ENCODE data around the gene VTI1A.
"Not testable (repeated sequence)": the region's sequence is repeated elsewhere in the genome, so short reads cannot be mapped to it uniquely, and the experiment has no call there.

The VTI1A gene

DNA sequence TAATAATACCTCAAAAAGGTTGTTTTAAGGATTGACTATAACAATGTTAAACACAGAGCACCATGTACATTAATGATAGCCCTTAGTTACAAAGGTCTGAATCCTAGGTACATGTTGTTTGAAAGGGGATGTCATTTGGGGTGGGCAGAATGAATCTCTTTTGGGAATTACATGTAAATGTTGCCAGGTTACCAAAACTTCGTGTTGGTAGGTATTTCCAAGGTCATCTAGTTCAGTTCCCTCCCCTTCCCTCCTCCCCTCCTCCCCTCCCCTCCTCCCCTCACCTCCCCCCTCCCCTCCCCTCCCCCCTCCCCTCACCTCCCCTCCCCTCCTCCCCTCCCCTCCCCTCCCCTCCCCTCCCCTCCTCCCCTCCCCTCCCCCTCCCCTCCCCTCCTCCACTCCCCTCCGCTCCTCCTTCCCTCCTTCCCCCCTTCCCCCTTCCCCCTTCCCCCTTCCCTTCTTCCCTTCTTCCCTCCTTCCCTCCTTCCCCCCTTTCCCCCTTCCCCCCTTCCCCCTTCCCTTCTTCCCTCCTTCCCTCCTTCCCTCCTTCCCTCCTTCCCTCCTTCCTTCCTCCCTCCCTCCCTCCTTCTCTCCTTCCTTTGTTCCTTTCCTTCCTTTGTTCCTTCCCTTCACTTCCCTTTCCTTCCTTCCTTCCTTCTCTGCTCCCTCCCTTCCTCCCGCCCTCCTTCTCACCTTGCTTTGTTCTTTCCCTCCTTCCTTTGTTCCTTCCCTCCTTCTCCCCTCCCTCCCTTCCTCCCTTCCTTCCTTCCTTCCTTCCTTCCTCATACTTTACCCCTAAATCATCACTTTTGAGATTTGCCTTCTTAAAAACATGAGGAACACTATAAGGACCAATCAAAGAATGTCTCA, 8.1 kb downstream of the VTI1A start:
- no peak for DNase-seq

DNA sequence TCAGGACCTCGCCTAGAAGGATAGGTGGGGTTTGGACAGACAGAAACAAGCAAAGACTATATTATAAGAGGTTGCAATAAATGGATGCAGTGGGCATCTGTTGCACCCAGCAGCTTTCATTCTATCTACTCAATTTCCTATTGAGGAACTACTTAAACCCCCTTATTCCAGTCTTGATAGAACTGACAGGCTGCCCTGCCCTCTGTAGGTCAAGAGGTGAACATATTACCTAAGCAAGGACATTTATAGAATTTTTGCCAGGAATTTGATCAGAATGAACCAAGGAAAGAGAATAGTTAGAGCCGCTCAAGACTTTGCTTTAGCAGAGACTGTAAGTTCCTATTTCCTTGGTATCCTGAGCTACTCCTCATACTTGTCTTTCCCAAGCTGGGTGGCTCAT, 9.5 kb downstream of the VTI1A start:
- no peak for DNase-seq

DNA sequence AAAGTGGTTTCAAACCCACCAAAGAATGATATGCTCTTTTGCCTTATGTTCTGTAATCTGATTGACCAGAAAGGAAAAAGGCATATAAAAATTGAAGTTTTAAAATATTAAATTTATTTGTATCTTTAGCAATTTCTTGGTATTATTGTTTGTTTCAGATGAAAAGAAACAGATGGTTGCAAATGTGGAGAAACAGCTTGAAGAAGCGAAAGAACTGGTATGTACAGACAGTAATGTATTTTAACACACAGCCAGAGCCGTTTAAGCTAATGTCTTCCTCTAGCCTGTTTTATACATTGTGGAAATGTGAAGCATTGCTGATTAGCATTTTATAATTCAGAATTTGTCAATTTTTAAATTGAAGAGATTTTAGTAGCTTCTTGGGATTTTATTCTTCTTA, 13.4 kb downstream of the VTI1A start:
- no peak for DNase-seq

DNA sequence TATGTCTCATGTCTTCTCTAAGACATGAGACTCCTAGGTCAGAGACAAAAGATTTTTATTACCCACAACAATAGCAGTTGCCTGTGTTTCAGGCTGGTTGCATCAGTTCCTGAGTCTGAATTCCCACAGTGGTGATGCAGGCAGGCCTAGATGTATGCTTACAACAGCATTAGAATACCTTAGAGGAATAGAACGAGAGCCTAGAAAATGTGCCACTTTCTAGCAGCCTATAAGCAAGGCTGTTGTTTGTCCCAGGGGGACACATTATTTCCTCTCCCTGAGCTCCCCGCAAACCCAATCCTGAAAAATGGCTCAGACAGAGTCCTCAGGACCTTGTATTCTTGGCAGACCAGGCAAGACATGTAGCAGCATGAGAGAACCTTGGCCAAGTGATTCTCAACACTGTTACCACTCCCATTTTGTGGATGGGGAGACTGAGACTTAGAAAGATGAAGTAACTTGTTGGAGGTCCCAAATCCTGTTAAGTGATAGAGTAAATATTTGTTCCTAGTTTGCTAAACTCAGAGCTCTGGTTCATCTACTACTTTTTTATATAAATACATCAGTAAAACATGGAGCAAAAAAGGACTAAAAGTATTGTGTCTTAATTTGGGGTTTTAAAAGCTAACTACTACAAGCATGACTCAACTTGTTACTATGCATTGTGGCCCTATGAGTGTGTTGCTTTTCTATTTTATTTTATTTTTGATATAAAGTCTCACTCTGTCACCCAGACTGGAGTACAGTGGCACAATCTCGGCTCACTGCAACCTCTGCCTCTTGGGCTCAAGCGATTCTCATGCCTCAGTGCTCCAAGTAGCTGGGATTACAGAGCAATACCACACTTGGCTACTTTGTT, 14.2 kb downstream of the VTI1A start:
- no peak for DNase-seq

DNA sequence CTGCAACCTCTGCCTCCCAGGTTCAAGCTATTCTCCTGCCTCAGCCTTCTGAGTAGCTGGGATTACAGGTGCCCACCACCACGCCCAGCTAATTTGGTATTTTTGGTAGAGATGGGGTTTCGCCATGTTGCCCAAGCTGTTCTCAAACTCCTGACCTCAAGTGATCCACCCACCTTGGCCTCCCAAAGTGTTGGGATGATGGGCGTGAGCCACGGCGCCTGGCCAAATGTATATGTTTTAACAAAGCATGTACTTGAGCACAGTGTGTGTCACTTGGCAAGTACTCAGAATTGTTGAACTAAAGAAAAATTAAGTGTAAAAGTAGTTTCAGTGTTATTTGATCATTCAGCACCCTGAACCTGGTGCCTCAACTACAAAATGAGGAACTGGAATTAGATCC, 17.1 kb downstream of the VTI1A start:
- not testable (repeated sequence) for DNase-seq

DNA sequence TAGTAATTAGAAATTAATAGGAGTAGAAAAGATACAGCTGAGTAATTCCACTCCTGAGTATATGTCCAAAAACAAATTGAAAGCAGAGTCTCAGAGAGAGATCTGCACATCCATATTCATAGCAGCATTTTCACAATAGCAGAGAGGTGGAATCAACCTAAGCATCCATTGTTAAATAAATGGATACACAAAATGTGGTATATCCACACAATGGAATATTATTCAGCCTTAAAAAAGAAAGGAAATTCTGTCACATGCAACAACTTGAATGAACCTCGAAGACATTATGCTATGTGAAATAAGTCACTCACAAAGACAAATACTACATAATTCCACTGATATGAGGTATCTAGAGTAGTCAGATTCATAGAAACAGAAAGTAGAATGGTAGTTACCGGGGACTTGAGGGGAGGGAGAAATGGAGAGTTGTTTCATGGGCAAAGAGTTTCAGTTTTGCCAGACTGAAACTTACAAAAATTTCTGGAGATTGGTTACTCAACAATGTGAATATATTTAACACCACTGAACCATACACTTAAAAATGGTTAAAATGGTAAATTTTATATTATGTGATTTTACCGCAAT, 18.4 kb downstream of the VTI1A start:
- DNase-seq = no peak

DNA sequence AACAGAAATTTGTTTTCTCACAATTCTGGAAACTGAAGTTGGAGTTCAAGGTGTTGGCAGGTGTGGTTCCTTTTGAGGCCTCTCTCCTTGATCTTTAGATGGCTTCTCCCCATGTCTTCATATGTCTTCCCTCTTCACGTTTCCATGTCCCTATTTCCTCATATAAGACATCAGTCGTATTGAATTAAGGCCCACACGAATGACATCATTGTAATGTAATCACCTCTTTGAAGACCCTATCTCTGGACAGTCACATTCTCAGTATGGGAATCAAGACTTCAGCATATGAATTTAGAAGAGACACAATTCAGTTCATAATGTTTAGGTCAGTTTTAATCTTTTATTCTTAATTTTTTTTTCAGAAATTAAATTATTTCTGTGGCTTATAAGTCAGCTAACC, 19.8 kb downstream of the VTI1A start:
- no peak for DNase-seq

DNA sequence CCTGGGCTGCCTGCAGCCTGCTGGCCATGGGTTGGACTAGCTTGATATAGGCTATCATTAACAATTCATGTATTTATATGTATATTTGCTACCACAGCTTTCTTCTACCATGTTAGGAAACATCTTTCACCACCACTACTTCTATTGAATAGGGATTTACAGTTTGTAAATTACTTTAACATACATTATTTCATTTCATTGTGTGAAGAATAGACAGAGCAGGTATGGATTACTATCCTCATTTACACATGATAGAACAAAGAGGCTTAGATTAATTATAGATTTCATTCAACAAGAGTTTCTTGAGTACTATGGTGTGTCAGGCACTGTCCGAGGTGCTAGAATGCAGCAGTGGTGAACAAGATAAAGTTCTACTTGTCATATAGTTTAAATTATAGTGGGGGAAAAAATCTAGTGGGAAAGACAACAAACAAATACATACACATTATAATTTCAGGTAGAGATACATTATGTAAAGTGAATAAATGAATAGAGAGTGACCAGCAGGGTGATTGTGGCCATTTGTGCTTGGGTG, 20.6 kb downstream of the VTI1A start:
- DNase-seq = no peak

DNA sequence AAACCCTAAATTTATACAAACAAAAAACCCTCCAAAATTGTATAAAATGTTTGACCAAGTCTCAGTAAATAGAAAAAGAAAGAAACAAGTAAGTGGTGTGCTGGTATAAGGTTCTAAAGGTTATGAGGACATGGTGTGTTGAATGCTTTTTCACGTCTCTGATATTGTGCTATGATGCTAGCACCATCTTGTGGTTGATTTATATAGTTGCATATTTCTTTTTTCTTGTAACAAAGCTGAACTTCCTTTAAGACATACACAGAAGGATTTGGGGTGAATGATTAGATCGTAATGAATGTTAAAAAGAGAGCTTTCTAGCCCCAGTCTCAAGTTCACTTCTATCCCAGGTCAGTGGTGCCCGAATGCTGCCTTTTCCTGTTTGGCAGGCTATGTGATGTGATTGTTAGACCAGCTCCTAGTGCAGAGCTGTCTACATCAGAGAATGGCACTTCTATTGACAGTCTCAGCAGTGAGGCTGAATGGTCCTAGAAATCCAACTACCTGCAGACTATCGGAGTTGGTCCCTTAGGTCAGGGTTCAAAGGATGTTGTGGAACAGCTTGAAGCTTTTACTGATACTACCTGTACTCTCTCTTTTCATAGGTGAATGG, 25.0 kb downstream of the VTI1A start:
- DNase-seq = peak in 3 of 56 donors; percentile 6 to 57 (median 10)

DNA sequence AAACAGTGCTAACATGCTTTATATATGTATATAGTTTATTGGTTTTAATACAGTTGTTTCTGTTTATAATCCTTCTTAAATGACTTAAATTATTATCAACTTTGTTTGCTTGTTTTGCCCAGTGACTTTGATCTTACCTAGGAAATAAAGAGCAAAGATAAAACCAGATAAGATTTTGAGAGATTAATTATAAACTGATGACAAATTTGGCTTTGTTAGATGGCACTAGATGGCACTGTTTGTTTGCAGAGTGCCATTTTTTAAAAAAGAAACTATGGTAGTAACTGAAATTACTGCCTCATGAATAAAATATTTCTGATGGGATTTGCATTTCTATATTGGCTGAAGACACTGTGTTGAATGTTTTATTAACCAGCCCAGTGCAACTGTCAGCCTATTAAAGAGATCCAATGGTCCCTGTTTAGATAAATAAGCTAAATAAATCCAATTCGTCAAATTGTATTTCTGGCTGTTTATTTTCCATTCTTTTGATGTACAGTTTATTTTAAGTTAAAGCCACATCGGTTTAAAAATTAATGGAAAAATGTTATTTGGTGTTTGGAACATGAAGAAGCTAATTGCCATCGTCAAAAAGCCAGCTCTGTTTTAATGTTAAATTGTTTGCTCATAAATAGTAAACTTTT, 28.7 kb downstream of the VTI1A start:
- DNase-seq = peak in 1 of 56 donors; percentile 9

DNA sequence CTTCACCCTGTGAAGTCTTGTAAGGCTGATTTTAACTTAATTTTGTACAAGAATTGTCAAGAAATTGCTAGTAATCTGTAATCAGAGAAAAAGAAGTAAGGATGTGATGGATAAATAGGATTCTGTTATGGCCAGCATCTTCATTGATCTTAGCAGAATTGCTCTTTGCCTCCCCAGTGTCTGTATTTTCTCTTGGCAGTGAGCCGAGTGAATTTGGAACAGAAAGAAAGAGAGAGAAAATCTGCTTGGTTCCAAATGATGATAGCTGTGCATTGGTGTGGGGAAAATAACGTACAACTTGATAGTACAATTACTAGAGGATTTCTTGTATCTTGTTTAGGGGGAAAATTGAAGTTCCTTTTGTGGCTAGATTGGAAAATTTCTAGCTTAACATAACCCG, 34.6 kb downstream of the VTI1A start:
- no peak for DNase-seq

DNA sequence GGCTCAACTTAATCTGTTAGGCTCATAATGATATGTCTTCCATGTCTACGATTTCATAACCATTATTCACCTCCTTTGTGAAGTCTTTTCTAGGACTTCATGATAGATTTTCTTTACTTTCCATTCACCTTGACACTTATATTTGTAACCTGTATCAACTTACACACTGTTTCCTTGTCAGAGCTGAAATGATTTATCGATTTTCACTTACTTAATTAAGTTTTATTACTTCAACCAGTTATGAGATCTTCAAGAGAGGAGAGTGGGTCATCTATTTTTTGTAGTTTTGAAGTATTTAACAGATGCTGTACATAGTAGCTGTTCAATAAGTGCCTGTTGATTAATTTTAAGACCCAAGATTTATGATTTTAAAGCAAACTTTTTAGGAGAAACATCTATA, 37.4 kb downstream of the VTI1A start:
- DNase-seq = no peak

DNA sequence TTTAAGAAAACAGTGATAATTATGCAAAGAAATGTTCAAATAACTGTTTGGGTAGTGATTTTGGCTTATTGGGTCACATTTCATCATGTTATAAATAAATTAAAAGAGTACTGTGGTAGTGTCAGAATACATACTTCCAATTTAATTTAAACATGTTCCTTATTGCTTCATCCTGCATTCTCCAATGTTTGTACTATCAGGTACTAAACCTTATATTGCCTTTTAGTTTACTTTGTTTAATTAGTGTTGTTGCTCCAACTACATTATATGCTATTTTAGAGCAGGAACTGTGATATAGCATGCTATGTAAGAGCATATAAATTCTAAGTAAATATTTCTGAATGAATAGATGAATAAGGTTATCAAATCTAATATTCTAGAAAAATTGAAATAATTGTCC, 40.9 kb downstream of the VTI1A start:
- no peak for DNase-seq

DNA sequence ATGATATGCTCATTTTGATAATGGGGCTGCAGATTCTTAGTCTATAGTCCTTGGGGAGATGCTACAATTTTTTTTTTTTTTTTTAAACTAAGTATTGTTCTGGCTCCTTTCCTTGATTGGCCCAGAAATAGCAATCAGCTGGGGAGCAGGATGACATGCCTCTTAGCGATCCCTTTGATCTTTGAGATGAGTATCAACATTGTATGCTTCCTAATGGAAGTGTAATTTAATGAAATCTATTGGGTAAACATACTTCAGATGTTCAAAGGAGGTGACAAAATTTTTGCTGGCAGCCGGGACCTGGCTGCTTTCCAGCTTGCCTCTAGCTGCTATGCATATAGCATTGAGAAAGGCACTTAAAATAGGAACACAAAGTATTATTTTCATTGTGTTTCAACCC, 43.5 kb downstream of the VTI1A start:
- peak in 8 of 56 donors; percentile 1 to 18 (median 4) for DNase-seq

DNA sequence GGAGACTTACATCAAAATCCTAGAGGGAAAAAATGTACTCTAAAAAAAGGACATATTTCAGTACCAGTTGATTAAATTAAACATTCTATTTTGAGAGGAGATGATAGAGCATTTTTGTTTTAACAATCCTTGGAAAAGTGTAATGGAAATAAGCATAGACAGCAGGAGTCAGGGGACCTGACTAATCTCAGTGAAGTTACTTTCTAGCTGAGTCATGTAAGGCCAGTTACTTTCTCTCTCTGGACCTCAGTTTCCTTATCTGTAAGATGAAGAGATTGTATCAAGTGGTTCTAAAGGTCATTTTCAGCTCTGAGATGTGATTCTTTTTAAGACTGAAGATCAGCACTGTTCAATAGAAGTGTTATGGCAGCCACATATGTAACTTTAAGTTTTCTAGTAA, 44.1 kb downstream of the VTI1A start:
- DNase-seq = no peak

DNA sequence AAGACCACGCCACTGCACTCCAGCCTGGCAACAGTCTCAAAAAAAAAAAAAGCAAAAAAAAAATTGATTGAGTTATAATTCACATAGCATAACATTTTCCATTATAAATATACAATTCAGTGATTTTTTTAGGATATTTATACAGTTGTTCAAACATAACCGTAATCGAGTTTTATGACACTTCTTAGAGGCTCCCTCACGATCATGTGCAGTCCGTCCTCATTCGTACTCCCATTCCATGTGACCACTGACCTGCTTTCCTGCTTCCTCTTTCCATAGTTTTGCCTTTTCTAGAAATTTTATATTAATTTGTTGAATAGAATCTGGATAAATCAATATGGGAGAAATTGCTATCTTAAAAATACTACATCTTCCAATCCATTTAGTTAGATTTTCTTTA, 45.7 kb downstream of the VTI1A start:
- no peak for DNase-seq

DNA sequence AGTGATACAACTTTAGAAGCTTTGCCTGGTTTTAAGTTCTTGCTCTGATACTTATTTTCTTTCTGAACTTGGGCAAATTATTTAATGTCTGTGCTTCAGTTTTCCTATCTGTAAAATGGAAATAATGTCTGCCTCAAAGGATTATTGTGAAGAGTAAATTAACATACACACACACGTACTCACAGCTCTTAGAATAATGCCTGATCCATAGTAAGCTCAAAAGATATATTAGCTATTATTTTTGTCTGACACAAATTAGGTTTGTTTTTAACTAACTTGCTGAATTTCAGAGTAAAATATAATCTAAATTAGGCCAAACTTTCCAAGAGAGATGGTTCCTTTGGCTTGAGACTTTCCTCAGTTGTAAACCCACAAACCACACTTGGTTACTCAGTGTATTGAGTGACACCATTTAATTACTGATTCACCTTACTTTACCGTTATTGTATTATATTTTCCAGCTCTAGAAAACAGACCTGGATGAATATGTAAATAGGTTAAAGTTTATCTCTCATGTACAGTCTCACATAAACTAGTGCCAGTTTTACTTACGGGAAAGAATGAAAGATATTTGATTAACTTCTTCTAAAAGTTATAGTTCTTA, 50.4 kb downstream of the VTI1A start:
- no peak for DNase-seq

DNA sequence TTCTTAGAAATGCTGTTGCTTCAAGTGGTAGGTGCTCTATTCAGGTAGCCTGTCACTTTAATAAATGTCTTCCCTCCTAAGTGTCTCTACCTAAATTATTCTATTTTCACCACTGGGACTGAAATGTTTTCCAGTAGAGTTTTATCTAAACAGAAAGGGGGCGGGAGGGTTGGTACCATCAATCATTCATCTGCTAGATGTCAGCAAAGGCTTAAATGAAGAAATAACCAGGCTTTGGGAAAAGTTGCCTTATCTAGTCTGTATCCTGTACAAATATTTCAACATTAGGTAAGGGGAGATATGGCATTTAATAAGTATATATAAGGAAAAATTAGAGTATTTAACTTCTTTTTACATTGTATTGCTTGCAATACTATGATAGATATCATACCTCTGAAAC, 51.8 kb downstream of the VTI1A start:
- no peak for DNase-seq

DNA sequence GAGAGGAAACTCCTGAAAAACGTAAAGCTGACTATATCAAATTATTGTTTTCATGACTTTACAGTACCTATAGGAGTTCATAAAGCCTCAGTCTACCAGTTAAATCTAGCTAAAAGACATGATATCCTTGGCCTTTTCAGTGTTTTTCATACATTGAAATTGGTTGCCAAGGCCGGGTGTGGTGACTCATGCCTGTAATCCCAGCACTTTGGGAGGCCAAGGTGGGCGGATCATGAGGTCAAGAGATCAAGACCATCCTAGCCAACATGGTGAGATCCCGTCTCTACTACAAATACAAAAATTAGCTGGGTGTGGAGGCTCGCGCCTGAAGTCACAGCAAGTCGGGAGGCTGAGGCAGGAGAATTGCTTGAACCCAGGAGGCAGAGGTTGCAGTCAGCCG, 53.0 kb downstream of the VTI1A start:
- not testable (repeated sequence) for DNase-seq

DNA sequence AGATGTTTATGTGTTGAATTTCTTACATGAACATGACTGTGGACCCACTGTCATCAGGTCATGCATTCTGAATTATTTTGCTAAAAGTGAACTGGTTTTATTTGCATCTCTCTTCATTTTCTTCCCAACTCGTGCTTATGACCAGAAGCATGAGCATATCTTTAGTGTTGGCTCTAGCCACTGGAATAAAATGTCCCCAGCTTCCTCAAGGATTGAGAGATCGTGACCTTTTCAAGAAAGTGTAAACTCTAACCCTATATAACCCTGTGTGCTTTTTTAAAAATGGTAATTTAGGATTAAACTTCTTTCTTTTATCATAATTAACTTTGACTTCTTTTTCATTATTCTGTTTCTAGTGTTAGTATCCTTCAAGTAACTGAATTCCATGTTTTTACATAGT, 55.5 kb downstream of the VTI1A start:
- no peak for DNase-seq

DNA sequence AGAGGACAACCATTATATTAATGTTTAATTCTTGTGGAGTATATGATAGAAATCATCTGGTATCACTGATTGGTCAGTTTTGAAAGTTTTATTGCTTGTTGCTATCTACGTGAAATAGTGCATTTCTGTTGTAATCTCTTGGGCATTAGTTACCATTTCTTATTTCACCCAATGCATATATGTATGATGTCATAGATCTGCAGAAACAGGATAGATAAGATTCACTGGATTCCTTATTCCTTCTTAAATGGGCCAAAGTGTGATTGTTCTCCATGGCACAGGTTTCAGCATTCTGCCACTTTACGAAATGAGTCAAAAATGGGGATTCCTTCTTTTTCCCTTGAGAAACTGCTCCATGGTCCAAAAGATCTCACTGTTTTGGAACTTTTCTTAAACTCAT, 56.6 kb downstream of the VTI1A start:
- no peak for DNase-seq
